Smooth muscle cell (in vitro differentiated cells): ENCODE results near the gene ITGA2B. TPM values are rescaled to one million over a fixed set of nuclear protein-coding genes. Genes with fewer than 3 reads are reported as not detected.

ENCODE experiments used
- DNase-seq: peaks from one replicate; lab custom pipeline; 2025; ENCODE audit not compliant: unreplicated experiment; lab: John Stamatoyannopoulos, UW
- H2AFZ ChIP-seq: fragments of 200-600 bp; sonication (generic); 2 replicates; pipeline ENCODE4 v1.6.0; 2016; ENCODE audit warnings: antibody characterized with exemption, low read depth, mild to moderate bottlenecking
- H3F3A ChIP-seq: fragments of 200-600 bp; sonication (generic); 2 replicates; pipeline ENCODE4 v1.6.0; 2017; ENCODE audit warnings: antibody characterized with exemption, low read depth
- H3K27ac ChIP-seq: fragments of 200-600 bp; sonication (generic); 2 replicates; pipeline ENCODE4 v1.5.1; 2016; ENCODE audit warnings: low read depth, mild to moderate bottlenecking
- H3K27me3 ChIP-seq: fragments of 200-600 bp; sonication (generic); 2 replicates; pipeline ENCODE4 v1.6.1; 2016; ENCODE audit warnings: low read depth, mild to moderate bottlenecking
- H3K36me3 ChIP-seq: fragments of 200-600 bp; sonication (generic); 2 replicates; pipeline ENCODE4 v1.5.1; 2016; ENCODE audit warnings: low read depth
- H3K4me1 ChIP-seq: fragments of 200-600 bp; sonication (generic); 2 replicates; pipeline ENCODE4 v1.5.1; 2016; ENCODE audit warnings: low read depth
- H3K4me2 ChIP-seq: fragments of 200-600 bp; sonication (generic); 2 replicates; pipeline ENCODE4 v1.6.0; 2016; ENCODE audit warnings: mild to moderate bottlenecking
- H3K4me3 ChIP-seq: fragments of 200-600 bp; sonication (generic); 2 replicates; pipeline ENCODE4 v1.5.1; 2016; ENCODE audit warnings: mild to moderate bottlenecking
- H3K79me2 ChIP-seq: fragments of 200-600 bp; sonication (generic); 2 replicates; pipeline ENCODE4 v1.6.0; 2016; ENCODE audit warnings: low read depth, mild to moderate bottlenecking
- H3K9ac ChIP-seq: fragments of 200-600 bp; sonication (generic); 2 replicates; pipeline ENCODE4 v1.6.0; 2016; ENCODE audit warnings: low read depth
- H3K9me3 ChIP-seq: fragments of 200-600 bp; sonication (generic); replicated peaks from 2 replicates; pipeline ENCODE4 v1.5.1; 2016; ENCODE audit warnings: low read depth
- H4K20me1 ChIP-seq: fragments of 200-600 bp; sonication (generic); 2 replicates; pipeline ENCODE4 v1.6.0; 2016; ENCODE audit warnings: low read depth
- WGBS: methylation state at CpG from one replicate; pipeline ENCODE4 v1.1.7; 2016; ENCODE audit warnings: low lambda C conversion rate; 5-methylcytosine and 5-hydroxymethylcytosine counted together
- polyA plus RNA-seq: library from polyadenylated mRNA; unstranded; fragments of >200 nt; fragmentation: Nextera tagmentation; extraction: Ambion mirVana; gene quantifications from 2 replicates; pipeline ENCODE4 v1.2.1, GENCODE V29; 2016
- total RNA-seq: library from RNA; depleted of rRNA; stranded (reverse); fragments of >200 nt; gene quantifications from 2 replicates; pipeline ENCODE4 v1.2.3, GENCODE V29; 2014
- TF ChIP-seq, protein P1 (sequence below): fragments of 200-600 bp; sonication (generic); IDR thresholded peaks from 2 replicates; pipeline ENCODE4 v1.5.1; 2017; ENCODE audit warnings: borderline replicate concordance, mild to moderate bottlenecking, antibody characterized with exemption; ENCODE audit not compliant: insufficient read depth, poor library complexity, severe bottlenecking

Gene ITGA2B
- total and polyA plus RNA-seq, 2 experiments from 2014 or later, result 2.1 to 4.0 TPM

DNA sequence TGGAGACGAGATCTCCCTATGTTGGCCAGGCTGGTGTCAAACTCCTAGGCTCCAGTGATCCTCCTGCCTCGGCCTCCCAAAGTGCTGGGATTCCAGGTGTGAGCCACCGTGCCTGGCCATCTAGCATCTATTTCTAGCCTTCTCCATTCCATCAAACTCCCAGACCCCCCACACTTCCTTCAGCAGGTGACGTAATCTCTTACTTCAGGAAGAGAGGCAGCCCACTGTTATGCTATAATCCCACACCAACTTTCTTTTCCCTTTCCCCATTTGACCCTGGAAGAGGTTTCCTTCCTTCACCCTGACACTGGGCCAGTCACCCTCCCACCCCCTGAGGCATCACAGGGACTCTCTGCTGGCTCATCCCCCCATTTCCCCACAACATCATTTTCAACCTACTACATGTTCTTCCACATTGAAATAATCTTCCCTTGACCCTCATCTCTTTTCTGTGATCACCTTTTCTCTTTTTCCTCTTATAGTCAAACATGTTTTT lies 7.6 kb downstream of the ITGA2B start:
- Histone ChIP-seq H3K4me2 (no peak overlapping the region), H3K9ac (no peak overlapping the region), H3K36me3 (no peaks in the 10 kb centered on the region), H4K20me1 (no peaks in the 10 kb centered on the region), H3K9me3 (no peaks in the 10 kb centered on the region), H3K27ac (no peak overlapping the region), H3F3A (no peaks in the 10 kb centered on the region), H3K4me3 (no peak overlapping the region), H3K27me3 (peaks cover 13% of the 10 kb centered on the region), H3K79me2 (no peaks in the 10 kb centered on the region), H3K4me1 (no peaks in the 10 kb centered on the region), H2AFZ (no peak overlapping the region)
- TF ChIP-seq, protein P1, sequence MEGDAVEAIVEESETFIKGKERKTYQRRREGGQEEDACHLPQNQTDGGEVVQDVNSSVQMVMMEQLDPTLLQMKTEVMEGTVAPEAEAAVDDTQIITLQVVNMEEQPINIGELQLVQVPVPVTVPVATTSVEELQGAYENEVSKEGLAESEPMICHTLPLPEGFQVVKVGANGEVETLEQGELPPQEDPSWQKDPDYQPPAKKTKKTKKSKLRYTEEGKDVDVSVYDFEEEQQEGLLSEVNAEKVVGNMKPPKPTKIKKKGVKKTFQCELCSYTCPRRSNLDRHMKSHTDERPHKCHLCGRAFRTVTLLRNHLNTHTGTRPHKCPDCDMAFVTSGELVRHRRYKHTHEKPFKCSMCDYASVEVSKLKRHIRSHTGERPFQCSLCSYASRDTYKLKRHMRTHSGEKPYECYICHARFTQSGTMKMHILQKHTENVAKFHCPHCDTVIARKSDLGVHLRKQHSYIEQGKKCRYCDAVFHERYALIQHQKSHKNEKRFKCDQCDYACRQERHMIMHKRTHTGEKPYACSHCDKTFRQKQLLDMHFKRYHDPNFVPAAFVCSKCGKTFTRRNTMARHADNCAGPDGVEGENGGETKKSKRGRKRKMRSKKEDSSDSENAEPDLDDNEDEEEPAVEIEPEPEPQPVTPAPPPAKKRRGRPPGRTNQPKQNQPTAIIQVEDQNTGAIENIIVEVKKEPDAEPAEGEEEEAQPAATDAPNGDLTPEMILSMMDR, result no peak
- WGBS, result 93% methylated on average over 4 of the region's 4 CpGs
- DNase-seq, result no peak

DNA sequence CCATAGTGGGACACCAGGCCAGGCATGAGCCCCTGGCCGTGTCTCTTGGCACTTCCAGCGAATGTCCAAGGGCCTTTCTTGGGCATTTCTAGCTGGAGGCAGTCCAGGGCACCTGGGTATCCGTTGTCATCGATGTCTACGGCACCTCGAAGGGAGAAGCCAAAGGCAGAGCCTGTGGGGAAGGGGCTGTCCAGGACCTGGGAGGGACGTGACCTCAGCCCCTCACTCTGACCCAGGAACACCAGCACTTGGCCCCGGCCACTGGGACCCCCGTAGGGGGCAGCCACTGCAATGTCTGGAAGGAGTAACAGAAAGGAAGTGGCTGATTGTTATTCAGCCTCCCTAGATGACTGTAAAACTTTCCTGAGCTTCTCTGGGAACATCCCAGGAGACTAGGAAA lies 8.7 kb downstream of the ITGA2B start:
- Histone ChIP-seq H3K36me3 (no peaks in the 10 kb centered on the region), H3K4me3 (no peak overlapping the region), H3K4me2 (no peak overlapping the region), H3K27ac (no peak overlapping the region), H3F3A (no peaks in the 10 kb centered on the region), H4K20me1 (no peaks in the 10 kb centered on the region), H3K9me3 (no peaks in the 10 kb centered on the region), H2AFZ (no peak overlapping the region), H3K27me3 (peaks cover 13% of the 10 kb centered on the region), H3K9ac (no peak overlapping the region), H3K4me1 (no peaks in the 10 kb centered on the region), H3K79me2 (no peaks in the 10 kb centered on the region)
- WGBS, result 86% methylated on average over 9 of the region's 9 CpGs
- TF ChIP-seq, protein P1, result no peak
- no peak for DNase-seq

DNA sequence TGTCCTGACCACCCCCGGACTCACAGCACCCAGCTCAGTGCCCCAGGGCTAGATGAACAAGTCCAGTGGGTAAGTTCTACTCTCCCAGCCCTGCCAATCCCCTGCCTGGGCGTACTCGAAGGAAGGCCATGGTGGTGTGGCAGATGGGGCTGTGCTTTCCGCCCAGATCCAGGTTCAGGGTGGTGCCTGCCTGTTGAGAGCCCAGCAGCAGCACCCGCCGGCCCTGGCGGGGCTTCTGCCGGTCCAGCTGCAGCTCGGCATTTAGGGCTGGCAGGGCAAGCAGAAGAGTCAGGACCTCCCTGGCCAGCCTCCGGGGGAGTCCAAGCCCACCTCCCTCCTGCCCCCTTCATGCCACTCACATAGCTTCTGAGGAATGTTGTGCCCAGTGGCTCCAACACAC lies 9.6 kb downstream of the ITGA2B start:
- Histone ChIP-seq H3K4me1 (no peaks in the 10 kb centered on the region), H3K79me2 (no peaks in the 10 kb centered on the region), H4K20me1 (no peaks in the 10 kb centered on the region), H3K27me3 (peaks cover 12% of the 10 kb centered on the region), H3F3A (no peaks in the 10 kb centered on the region), H2AFZ (no peak overlapping the region), H3K4me3 (no peak overlapping the region), H3K36me3 (no peaks in the 10 kb centered on the region), H3K4me2 (no peak overlapping the region), H3K9ac (no peak overlapping the region), H3K9me3 (no peaks in the 10 kb centered on the region), H3K27ac (no peak overlapping the region)
- 94% methylated on average over 10 of the region's 10 CpGs for WGBS
- TF ChIP-seq, protein P1, result no peak
- no peak for DNase-seq

DNA sequence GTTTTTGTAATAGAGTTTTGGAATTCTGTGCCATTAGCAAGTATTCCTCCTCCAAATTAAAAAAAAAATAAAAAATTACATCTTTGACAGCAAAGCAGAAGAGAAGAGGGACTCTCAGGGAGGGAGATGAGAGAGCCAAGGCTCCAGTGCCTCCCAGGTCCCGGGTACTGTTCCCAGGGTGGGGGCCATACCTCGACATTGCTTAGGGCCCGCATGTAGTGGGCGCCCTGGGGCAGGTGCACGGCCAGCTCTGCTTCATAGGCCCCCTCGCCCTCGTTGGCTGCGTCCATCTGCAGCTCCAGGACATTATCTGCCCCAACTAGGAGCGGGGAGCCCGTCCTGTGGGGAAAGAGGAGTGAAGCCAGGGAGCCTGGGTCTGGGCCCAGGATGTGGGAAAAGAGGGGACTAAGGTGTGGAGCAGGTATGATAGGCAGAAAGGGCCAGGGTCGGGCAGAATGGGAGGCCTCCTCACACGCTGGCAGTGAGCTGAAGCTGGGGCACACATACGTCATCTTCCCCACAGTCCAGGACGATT lies 11.2 kb downstream of the ITGA2B start:
- WGBS, result 86% methylated on average over 14 of the region's 14 CpGs
- Histone ChIP-seq H3K4me3 (no peak overlapping the region), H3K27me3 (no peaks in the 10 kb centered on the region), H3K36me3 (no peaks in the 10 kb centered on the region), H3K9me3 (no peaks in the 10 kb centered on the region), H3K27ac (no peak overlapping the region), H3K79me2 (no peaks in the 10 kb centered on the region), H3K4me2 (no peak overlapping the region), H2AFZ (no peak overlapping the region), H4K20me1 (no peaks in the 10 kb centered on the region), H3K9ac (no peak overlapping the region), H3F3A (no peaks in the 10 kb centered on the region), H3K4me1 (no peaks in the 10 kb centered on the region)
- TF ChIP-seq, protein P1, result no peak
- no peak for DNase-seq
